K562 (cell line): ENCODE data around the gene TTC39A.

ENCODE experiments used
- CHD4 ChIP-seq: fragments of 200-600 bp; sonication (generic); IDR thresholded peaks from 3 replicates; pipeline ENCODE4 v1.6.1; 2012; ENCODE audit warnings: low read depth, mild to moderate bottlenecking, mixed read lengths, low read length, inconsistent platforms; ENCODE audit not compliant: insufficient read depth, insufficient replicate concordance, poor library complexity, severe bottlenecking
- EHMT2 ChIP-seq: fragments of 450-650 bp; IDR thresholded peaks from 2 replicates; pipeline ENCODE4 v1.6.1; 2018; ENCODE audit warnings: antibody characterized with exemption
- EP300 ChIP-seq: IDR thresholded peaks from 2 replicates; pipeline ENCODE4 v1.6.1; 2012; ENCODE audit warnings: low read length, improper control_type of control experiment
- JUNB ChIP-seq: fragments of 450-650 bp; formaldehyde crosslinking; conservative IDR thresholded peaks from 2 replicates; pipeline ENCODE4 v1.4.0; 2020; ENCODE audit warnings: mild to moderate bottlenecking
- MCM3 ChIP-seq: fragments of 450-650 bp; IDR thresholded peaks from 2 replicates; pipeline ENCODE4 v1.6.1; 2016
- POLR2A ChIP-seq: fragments of 450-650 bp; conservative IDR thresholded peaks from 2 replicates; pipeline ENCODE4 v1.6.1; 2016
- POLR2G ChIP-seq: fragments of 200-400 bp; formaldehyde crosslinking; IDR thresholded peaks from 2 replicates; pipeline ENCODE4 v1.6.1; 2017; ENCODE audit warnings: low read depth, mild to moderate bottlenecking, antibody characterized with exemption, low read length, moderate library complexity
- RBM22 ChIP-seq: fragments of 200-400 bp; formaldehyde crosslinking; IDR thresholded peaks from 2 replicates; pipeline ENCODE4 v1.6.1; 2018; ENCODE audit warnings: low read length, low read depth; ENCODE audit not compliant: poor library complexity, severe bottlenecking
- ZNF311 ChIP-seq: fragments of 250-450 bp; sonication (Bioruptor Pico); IDR thresholded peaks from 2 replicates; pipeline ENCODE4 v1.4.0; 2020; ENCODE audit warnings: mild to moderate bottlenecking, moderate library complexity
- TF ChIP-seq, protein P1 (sequence below), 3 experiments: IDR thresholded peaks in 2 of 3; conservative IDR thresholded peaks in 1 of 3; 2 replicates each; pipeline ENCODE4 v1.5.1; 2011 to 2012; ENCODE audit warnings: low read length in 3 of 3, mild to moderate bottlenecking in 3 of 3, control low read depth in 2 of 3, improper control_type of control experiment in 1 of 3, inconsistent platforms in 1 of 3, low read depth in 1 of 3, mixed read lengths in 1 of 3, moderate library complexity in 1 of 3; ENCODE audit not compliant: insufficient read depth in 2 of 3

DNA sequence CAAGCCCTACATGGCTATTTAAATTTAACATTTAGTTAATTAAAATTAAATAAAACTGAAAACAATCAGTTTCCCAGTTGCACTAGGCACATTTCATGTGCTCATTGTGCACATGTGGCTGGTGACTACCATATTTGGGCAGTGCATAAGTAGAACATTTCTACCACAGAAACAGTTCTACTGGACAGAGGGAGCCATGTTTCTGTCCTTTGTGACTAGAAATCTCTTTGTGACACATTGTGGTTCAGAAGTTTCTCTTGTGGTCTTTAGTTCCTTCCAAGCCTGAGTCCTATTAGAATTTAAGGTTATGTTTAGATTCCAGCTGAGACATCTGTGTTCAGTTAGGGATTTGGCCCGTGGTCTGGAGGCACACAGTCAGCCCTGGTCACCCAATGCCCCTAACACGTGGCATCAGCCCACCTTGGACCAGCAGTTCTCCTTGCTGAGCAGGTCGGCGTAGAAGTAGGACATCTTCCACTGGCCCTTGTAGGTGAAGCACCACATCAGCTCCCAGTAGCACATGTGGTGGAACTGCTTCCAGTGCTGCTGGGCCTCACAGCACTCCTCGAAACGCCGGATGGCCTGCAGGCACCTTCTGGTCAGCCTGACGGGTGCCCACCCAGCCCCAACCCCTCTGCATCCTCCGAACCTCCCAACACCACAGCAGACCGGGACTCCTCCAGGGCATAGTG, 29.1 kb downstream of the TTC39A start:
- TF ChIP-seq, protein P1, sequence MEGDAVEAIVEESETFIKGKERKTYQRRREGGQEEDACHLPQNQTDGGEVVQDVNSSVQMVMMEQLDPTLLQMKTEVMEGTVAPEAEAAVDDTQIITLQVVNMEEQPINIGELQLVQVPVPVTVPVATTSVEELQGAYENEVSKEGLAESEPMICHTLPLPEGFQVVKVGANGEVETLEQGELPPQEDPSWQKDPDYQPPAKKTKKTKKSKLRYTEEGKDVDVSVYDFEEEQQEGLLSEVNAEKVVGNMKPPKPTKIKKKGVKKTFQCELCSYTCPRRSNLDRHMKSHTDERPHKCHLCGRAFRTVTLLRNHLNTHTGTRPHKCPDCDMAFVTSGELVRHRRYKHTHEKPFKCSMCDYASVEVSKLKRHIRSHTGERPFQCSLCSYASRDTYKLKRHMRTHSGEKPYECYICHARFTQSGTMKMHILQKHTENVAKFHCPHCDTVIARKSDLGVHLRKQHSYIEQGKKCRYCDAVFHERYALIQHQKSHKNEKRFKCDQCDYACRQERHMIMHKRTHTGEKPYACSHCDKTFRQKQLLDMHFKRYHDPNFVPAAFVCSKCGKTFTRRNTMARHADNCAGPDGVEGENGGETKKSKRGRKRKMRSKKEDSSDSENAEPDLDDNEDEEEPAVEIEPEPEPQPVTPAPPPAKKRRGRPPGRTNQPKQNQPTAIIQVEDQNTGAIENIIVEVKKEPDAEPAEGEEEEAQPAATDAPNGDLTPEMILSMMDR (IDR thresholded peaks at IDR 0.05 in 2 of 3, conservative IDR thresholded peaks at IDR 0.05 in 1 of 3; ENCODE audit: insufficient read depth in 2 of 3, low read depth in 1 of 3, low read length in 3 of 3), result no peak
- TF ChIP-seq ZNF311 (CRISPR knock-in tag) (no peak), RBM22 (no peak), MCM3 (no peak), CHD4 (no peak), JUNB (no peak), POLR2G (no peak), EP300 (no peak), POLR2A (no peak), EHMT2 (no peak)
